Measurements from ENCODE around the gene NCOA6. TPM values are rescaled to one million over a fixed set of nuclear protein-coding genes. Genes with fewer than 3 reads are reported as not detected.

The NCOA6 gene
- total and polyA plus RNA-seq, 2 of the 4 experiments (the other 2 are of a cell fraction) = 3.6 to 13.1 TPM

DNA sequence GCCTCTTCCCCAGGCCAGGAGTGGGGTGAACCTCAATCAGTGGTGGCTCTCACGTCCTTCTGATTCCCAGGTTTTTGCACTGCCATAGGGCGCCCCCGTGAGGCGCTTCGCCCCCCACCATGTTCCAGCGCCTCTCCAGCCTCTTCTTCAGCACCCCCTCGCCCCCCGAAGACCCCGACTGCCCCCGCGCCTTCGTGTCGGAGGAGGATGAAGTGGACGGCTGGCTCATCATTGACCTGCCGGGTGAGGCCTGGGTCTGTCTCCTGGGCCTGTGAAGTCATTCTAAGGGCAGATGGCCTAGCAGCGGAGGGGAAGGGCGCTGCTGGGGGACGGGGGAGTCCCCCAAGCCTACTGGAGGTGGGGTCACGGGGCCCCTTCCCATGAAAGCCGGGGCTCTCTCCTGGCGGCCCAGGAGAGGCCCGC, 116.8 kb downstream of the NCOA6 start (continued):
- TF ChIP-seq MAFK (IDR thresholded peaks at IDR 0.05; ENCODE audit: low read depth, low read length) = no peak

DNA sequence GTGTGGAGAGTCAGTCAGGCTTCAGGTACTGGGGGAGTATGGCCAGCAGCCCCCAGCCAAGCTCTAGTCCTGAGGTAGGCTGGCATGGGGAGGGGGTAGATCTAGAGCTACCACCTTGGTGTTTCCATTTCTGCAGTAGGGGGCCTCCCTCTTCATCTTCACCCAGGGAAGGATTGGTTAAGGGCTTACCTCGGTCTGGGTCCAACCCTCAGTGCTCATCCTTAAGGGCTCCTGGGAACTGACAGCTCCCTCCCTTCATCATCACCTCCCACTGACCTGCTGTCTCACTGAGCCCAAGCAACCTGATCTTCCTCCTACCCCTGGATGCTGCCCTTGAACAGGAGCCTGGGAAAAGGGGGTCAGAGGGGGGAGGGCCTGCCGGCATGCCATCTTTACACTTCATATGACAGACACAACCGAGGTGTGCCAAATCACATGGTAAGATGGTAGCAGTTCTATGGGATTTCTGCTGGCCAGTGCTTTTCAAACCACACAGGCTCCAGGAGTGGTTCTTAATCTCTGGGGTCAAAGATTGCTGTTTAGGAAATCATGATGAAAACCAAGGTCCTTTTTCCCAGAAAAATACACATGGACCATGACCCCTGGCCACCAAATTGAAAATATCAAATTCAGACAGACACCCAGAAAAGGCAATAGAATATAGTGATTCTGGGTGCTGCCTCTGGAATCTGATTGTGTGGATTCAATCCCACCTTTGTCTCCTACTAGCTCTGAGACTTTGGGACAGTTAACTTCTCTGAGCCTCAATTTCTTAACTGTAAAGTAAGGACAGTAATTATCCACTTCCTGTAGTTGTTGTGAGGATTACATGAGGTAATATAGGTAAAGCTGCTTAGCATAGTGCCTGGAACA, 118.3 kb downstream of the NCOA6 start:
- intact Hi-C loops (cut with micrococcal nuclease) (loop anchor here (5.0 kb wide), 3 partner anchors 60 to 395 kb away; no protein-coding TSS in a partner anchor), dilution Hi-C loops (cut with HindIII; ENCODE audit: low sequenced_read_pairs, unreplicated experiment) (no loop called here), in situ Hi-C loops (cut with MboI; ENCODE audit: low sequenced_read_pairs) (no loop called here)
- Histone ChIP-seq H3K4me3 (ENCODE audit: insufficient read depth, low read depth, low read length) (no peak overlapping the region), H2BK120ac (ENCODE audit: low read depth, low read length) (no peak overlapping the region), H4K20me1 (ENCODE audit: insufficient read depth, low read length) (0 out of 2 replicates have a peak, but pooled peaks cover 12% of the 10 kb centered on the region), H3K36me3 (ENCODE audit: control insufficient read depth, insufficient read depth, low read length) (peaks cover 14% of the 10 kb centered on the region; the same call in 1 of the 2 replicates), H3K27me3 (ENCODE audit: control insufficient read depth, insufficient read depth, low read length) (no peaks in the 10 kb centered on the region), H3K56ac (ENCODE audit: extremely low read depth, insufficient read depth, low read length) (no peak overlapping the region), H3K18ac (ENCODE audit: low read depth, low read length) (no peak overlapping the region), H3K4me1 (ENCODE audit: control insufficient read depth, insufficient read depth, low read length) (peaks cover 13% of the 10 kb centered on the region), H2AFZ (replicated peaks; ENCODE audit: low read length, poor library complexity) (no peak overlapping the region), H3K23ac (ENCODE audit: low read depth, low read length) (no peak overlapping the region), H3K9me1 (ENCODE audit: insufficient read depth, low read length) (peaks cover 20% of the 10 kb centered on the region), H2BK15ac (ENCODE audit: low read depth, low read length) (no peak overlapping the region), H2BK20ac (ENCODE audit: low read depth, low read length) (no peak overlapping the region), H2AK9ac (replicated peaks; ENCODE audit: low read depth, low read length, poor library complexity) (no peak overlapping the region), H2BK5ac (ENCODE audit: low read depth, low read length, poor library complexity, severe bottlenecking) (no peak overlapping the region), H3K9ac (ENCODE audit: low read depth, low read length) (no peak overlapping the region), H3K4me2 (ENCODE audit: low read depth, low read length) (no peak overlapping the region), H2AK5ac (ENCODE audit: low read depth, low read length) (no peak overlapping the region), H3K14ac (replicated peaks; ENCODE audit: low read depth, low read length) (no peak overlapping the region), H4K8ac (ENCODE audit: low read depth in 2 of 2, low read length in 2 of 2) (no peak overlapping the region), H4K91ac (ENCODE audit: insufficient read depth, low read depth, low read length) (no peak overlapping the region), H3K27ac (ENCODE audit: insufficient read depth, low read length) (no peak overlapping the region), H3K79me1 (ENCODE audit: low read depth in 1 of 2, low read length in 2 of 2) (peaks cover 0 to 53% of the 10 kb centered on the region in 2 experiments; a peak in 2 of 4 replicates), H3K9me3 (ENCODE audit: control insufficient read depth, insufficient read depth, low read length) (no peaks in the 10 kb centered on the region), H4K5ac (ENCODE audit: low read depth, low read length) (no peak overlapping the region), H3K4ac (ENCODE audit: low read depth, low read length) (no peak overlapping the region; the same call in 1 of the 2 replicates)
- WGBS, 2 experiments (ENCODE audit: extremely low coverage in 2 of 2, insufficient read length in 1 of 2) = no CpG with 5 or more reads among the region's 3 CpGs
- no peak for ATAC-seq (ENCODE audit: low read depth)
- DNase-seq = no peak
- POLR2A ChIA-PET (ENCODE audit: unreplicated experiment) = no interaction called here
- CTCF ChIA-PET = interaction anchor here (0.8 to 1.6 kb wide), 3 partner anchors 47 to 169 kb away, joined by 3 to 5 read pairs (median 4); no protein-coding TSS in a partner anchor
- TF ChIP-seq MAZ (IDR thresholded peaks at IDR 0.05; ENCODE audit: borderline replicate concordance, low read depth, low read length) (no peak), RCOR1 (IDR thresholded peaks at IDR 0.05; ENCODE audit: insufficient replicate concordance, low read length) (no peak), SMC3 (IDR thresholded peaks at IDR 0.05; ENCODE audit: low read depth, low read length) (no peak), CHD1 (IDR thresholded peaks at IDR 0.05; ENCODE audit: low read depth, low read length) (no peak), MAFK (IDR thresholded peaks at IDR 0.05; ENCODE audit: low read depth, low read length) (no peak), NFE2L2 (IDR thresholded peaks at IDR 0.05; ENCODE audit: low read depth, low read length) (no peak)
- TF ChIP-seq, protein P1, sequence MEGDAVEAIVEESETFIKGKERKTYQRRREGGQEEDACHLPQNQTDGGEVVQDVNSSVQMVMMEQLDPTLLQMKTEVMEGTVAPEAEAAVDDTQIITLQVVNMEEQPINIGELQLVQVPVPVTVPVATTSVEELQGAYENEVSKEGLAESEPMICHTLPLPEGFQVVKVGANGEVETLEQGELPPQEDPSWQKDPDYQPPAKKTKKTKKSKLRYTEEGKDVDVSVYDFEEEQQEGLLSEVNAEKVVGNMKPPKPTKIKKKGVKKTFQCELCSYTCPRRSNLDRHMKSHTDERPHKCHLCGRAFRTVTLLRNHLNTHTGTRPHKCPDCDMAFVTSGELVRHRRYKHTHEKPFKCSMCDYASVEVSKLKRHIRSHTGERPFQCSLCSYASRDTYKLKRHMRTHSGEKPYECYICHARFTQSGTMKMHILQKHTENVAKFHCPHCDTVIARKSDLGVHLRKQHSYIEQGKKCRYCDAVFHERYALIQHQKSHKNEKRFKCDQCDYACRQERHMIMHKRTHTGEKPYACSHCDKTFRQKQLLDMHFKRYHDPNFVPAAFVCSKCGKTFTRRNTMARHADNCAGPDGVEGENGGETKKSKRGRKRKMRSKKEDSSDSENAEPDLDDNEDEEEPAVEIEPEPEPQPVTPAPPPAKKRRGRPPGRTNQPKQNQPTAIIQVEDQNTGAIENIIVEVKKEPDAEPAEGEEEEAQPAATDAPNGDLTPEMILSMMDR (conservative IDR thresholded peaks at IDR 0.05; ENCODE audit: low read depth, low read length) = no peak
- no TSS peak for BruUV-seq (replicated peaks)
